ENCODE measurements around the gene ATP5F1D.
A peak's percentile ranks its signal among the peaks of the same experiment; 100 is the strongest.

Gene ATP5F1D

GRCh38 chr19:1248139-1248785 is 6.7 kb downstream of the ATP5F1D start, which contains the start of gene MIDN:
TSS of gene MIDN (plus strand) at chr19:1248583. CDS start at chr19:1250297, 1,714 bp downstream.
- no peak for FAIRE-seq

- no peak for FAIRE-seq
Measured at GRCh38 chr19:1248786-1249297, 7.3 kb downstream of the ATP5F1D start.

- FAIRE-seq = no peak
Measured at GRCh38 chr19:1249298-1249989, 7.9 kb downstream of the ATP5F1D start.

- no peak for FAIRE-seq
Measured at GRCh38 chr19:1249990-1250436, 8.5 kb downstream of the ATP5F1D start.

- no peak for FAIRE-seq
Measured at GRCh38 chr19:1250437-1251260, 9.1 kb downstream of the ATP5F1D start.

GRCh38 chr19:1251330-1252220 is 10.0 kb downstream of the ATP5F1D start:
- no peak for FAIRE-seq

GRCh38 chr19:1252221-1252820 is 10.8 kb downstream of the ATP5F1D start:
- FAIRE-seq = no peak

GRCh38 chr19:1252821-1253513 is 11.4 kb downstream of the ATP5F1D start:
- FAIRE-seq = no peak

GRCh38 chr19:1253514-1254080 is 12.0 kb downstream of the ATP5F1D start:
- FAIRE-seq = no peak

- FAIRE-seq = no peak
Measured at GRCh38 chr19:1254081-1254527, 12.6 kb downstream of the ATP5F1D start.

- FAIRE-seq = no peak
Measured at GRCh38 chr19:1254530-1255185, 13.1 kb downstream of the ATP5F1D start.

GRCh38 chr19:1255186-1256161 is 13.9 kb downstream of the ATP5F1D start:
- no peak for FAIRE-seq

- no peak for FAIRE-seq
Measured at GRCh38 chr19:1256646-1257474, 15.3 kb downstream of the ATP5F1D start.

- FAIRE-seq = no peak
Measured at GRCh38 chr19:1257475-1258162, 16.1 kb downstream of the ATP5F1D start.

- no peak for FAIRE-seq
Measured at GRCh38 chr19:1258163-1258492, 16.6 kb downstream of the ATP5F1D start.

- FAIRE-seq = peak; percentile 15
Measured at GRCh38 chr19:1258707-1259205, 17.2 kb downstream of the ATP5F1D start.

All from endometrium (tissue), 2 donors.